Activated CD8-positive, alpha-beta T cell treated with anti-CD3 and anti-CD28 coated beads for 36 hours (primary cell): ENCODE results near the gene GOLIM4. TPM values are rescaled to one million over a fixed set of nuclear protein-coding genes. Genes with fewer than 3 reads are reported as not detected.

Source experiments
- ATAC-seq: fragments of 200-7000 bp; cut with Tn5 transposase; one replicate; pipeline ENCODE4 v1.10.0; 2021; ENCODE audit warnings: mild to moderate bottlenecking, moderate library complexity
- CTCF ChIA-PET: fragments of 350-600 bp; sonication (Branson Sonifier 250); formaldehyde crosslinking; loops from one replicate; lab custom pipeline; 2021; ENCODE audit warnings: antibody characterized with exemption; lab: Charles Lee
- POLR2A ChIA-PET: fragments of 350-600 bp; sonication (Branson Sonifier 250); formaldehyde crosslinking; loops from one replicate; lab custom pipeline; 2021; ENCODE audit warnings: antibody characterized with exemption; lab: Charles Lee
- DNase-seq: peaks from one replicate; pipeline ENCODE4 v3.0.0-alpha.2; 2020
- H3K27ac Mint-ChIP-seq: one replicate; pipeline ENCODE4 v1.8.0; 2021; ENCODE audit warnings: mild to moderate bottlenecking, mixed read lengths
- H3K27me3 Mint-ChIP-seq: one replicate; pipeline ENCODE4 v1.8.0; 2021; ENCODE audit warnings: mixed read lengths
- H3K36me3 Mint-ChIP-seq: one replicate; pipeline ENCODE4 v1.8.0; 2021; ENCODE audit warnings: low read depth, mixed read lengths
- H3K4me1 Mint-ChIP-seq: one replicate; pipeline ENCODE4 v1.8.0; 2021; ENCODE audit warnings: low read depth, mixed read lengths
- H3K4me3 Mint-ChIP-seq: one replicate; pipeline ENCODE4 v1.8.0; 2021; ENCODE audit warnings: mild to moderate bottlenecking, moderate library complexity, mixed read lengths
- H3K9me3 Mint-ChIP-seq: one replicate; pipeline ENCODE4 v1.8.0; 2021; ENCODE audit warnings: mixed read lengths
- CTCF ChIP-seq: fragments of 200-600 bp; IDR thresholded peaks from one replicate; pipeline ENCODE4 v1.8.0; 2022; ENCODE audit warnings: antibody characterized with exemption, mild to moderate bottlenecking
- intact Hi-C: fragments of 100-400 bp; cut with micrococcal nuclease; formaldehyde crosslinking; loops from one replicate; pipeline ENCODE4 v1.10.0; 2022
- total RNA-seq, 2 experiments: library from RNA; stranded (reverse); gene quantifications; one replicate each; pipeline ENCODE4 v1.2.3, GENCODE V29; 2021

GOLIM4 gene
- total RNA-seq, 2 experiments from 2014 or later, result 5.5 to 6.4 TPM

- CTCF ChIA-PET, result interaction anchor here (0.6 to 1.2 kb wide), 2 partner anchors 43 to 1673 kb away, joined by 3 read pairs; no protein-coding TSS in a partner anchor
- intact Hi-C loops, result no loop called here
- H3K27ac Mint-ChIP-seq, result no peak overlapping the region
Observed at GRCh38 chr3:168090306-168091085, 5.2 kb downstream of the GOLIM4 start.

GRCh38 chr3:168089179-168089771 is 6.4 kb downstream of the GOLIM4 start:
- Mint-ChIP-seq H3K36me3 (no peaks in the 10 kb centered on the region), H3K4me1 (peaks cover 25% of the 10 kb centered on the region)
- ATAC-seq, result no peak

More at GRCh38 chr3:168090306-168091085, 5.2 kb downstream of the GOLIM4 start:
- POLR2A ChIA-PET, result no interaction called here
- H3K4me3 Mint-ChIP-seq, result no peak overlapping the region
- peaks cover 25% of the 10 kb centered on the region for H3K27me3 Mint-ChIP-seq
- TF ChIP-seq CTCF, result no peak
- ATAC-seq (no peak), DNase-seq (no peak)
- H3K36me3 Mint-ChIP-seq, result no peaks in the 10 kb centered on the region
- H3K9me3 Mint-ChIP-seq, result no peaks in the 10 kb centered on the region
- peaks cover 24% of the 10 kb centered on the region for H3K4me1 Mint-ChIP-seq

GRCh38 chr3:168088106-168088720 is 7.5 kb downstream of the GOLIM4 start:
- H3K4me1 Mint-ChIP-seq, result peaks cover 19% of the 10 kb centered on the region
- no peaks in the 10 kb centered on the region for H3K9me3 Mint-ChIP-seq
- POLR2A ChIA-PET, result interaction anchor here (1.0 to 1.2 kb wide), 3 partner anchors 8 to 25 kb away, joined by 3 read pairs; no protein-coding TSS in a partner anchor
- peaks cover 19% of the 10 kb centered on the region for H3K27me3 Mint-ChIP-seq
- peak; percentile 37 for DNase-seq
- no peak overlapping the region for H3K27ac Mint-ChIP-seq
- TF ChIP-seq CTCF, result no peak
- CTCF ChIA-PET, result interaction anchor here (0.7 kb wide), 1 partner anchor 45 kb away, joined by 3 read pairs; no protein-coding TSS in a partner anchor
- no peaks in the 10 kb centered on the region for H3K36me3 Mint-ChIP-seq
- H3K4me3 Mint-ChIP-seq, result no peak overlapping the region
- ATAC-seq, result peak; percentile 34
- intact Hi-C loops, result no loop called here

More at GRCh38 chr3:168089179-168089771, 6.4 kb downstream of the GOLIM4 start:
- DNase-seq, result no peak
- POLR2A ChIA-PET, result interaction anchor here (1.2 kb wide), 1 partner anchor 23 kb away, joined by 3 read pairs; no protein-coding TSS in a partner anchor
- intact Hi-C loops, result no loop called here
- no peak for TF ChIP-seq CTCF
- no peak overlapping the region for H3K4me3 Mint-ChIP-seq
- H3K27me3 Mint-ChIP-seq, result peaks cover 25% of the 10 kb centered on the region
- no peak overlapping the region for H3K27ac Mint-ChIP-seq
- CTCF ChIA-PET, result no interaction called here
- no peaks in the 10 kb centered on the region for H3K9me3 Mint-ChIP-seq

- no peaks in the 10 kb centered on the region for H3K9me3 Mint-ChIP-seq
- ChIA-PET POLR2A (interaction anchor here (1.0 to 1.2 kb wide), 2 partner anchors 9 to 25 kb away, joined by 3 read pairs; no protein-coding TSS in a partner anchor), CTCF (interaction anchor here (0.7 kb wide), 1 partner anchor 44 kb away, joined by 3 read pairs; no protein-coding TSS in a partner anchor)
- DNase-seq (no peak), ATAC-seq (no peak)
- H3K4me1 Mint-ChIP-seq, result peaks cover 18% of the 10 kb centered on the region
- H3K4me3 Mint-ChIP-seq, result no peak overlapping the region
- intact Hi-C loops, result no loop called here
- no peaks in the 10 kb centered on the region for H3K36me3 Mint-ChIP-seq
- H3K27ac Mint-ChIP-seq, result no peak overlapping the region
- peaks cover 16% of the 10 kb centered on the region for H3K27me3 Mint-ChIP-seq
- no peak for TF ChIP-seq CTCF
Observed at GRCh38 chr3:168087539-168087938, 8.2 kb downstream of the GOLIM4 start.
